A549 treated with AZD2906 at 1 μM for 4 hours (cell line): ENCODE data around the gene PANX1. TPM values are rescaled to one million over a fixed set of nuclear protein-coding genes. Genes with fewer than 3 reads are reported as not detected.

Experiments
- total RNA-seq: library from RNA; stranded (reverse); fragments of 200-300 nt; extraction: Qiagen RNA extraction; gene quantifications from 5 replicates; pipeline ENCODE4 v1.2.3, GENCODE V29; 2022

PANX1 gene, protein sequence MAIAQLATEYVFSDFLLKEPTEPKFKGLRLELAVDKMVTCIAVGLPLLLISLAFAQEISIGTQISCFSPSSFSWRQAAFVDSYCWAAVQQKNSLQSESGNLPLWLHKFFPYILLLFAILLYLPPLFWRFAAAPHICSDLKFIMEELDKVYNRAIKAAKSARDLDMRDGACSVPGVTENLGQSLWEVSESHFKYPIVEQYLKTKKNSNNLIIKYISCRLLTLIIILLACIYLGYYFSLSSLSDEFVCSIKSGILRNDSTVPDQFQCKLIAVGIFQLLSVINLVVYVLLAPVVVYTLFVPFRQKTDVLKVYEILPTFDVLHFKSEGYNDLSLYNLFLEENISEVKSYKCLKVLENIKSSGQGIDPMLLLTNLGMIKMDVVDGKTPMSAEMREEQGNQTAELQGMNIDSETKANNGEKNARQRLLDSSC
- 27.7 to 33.1 TPM (median 31.5 TPM) in 5 replicates for total RNA-seq

GRCh38 chr11:94128746-94129511 lies at the start of gene PANX1:
Gene PANX1, plus strand, starts transcription at chr11:94128841. Its CDS starts 472 bp downstream, at chr11:94129313.

Other genes with a start within 250 kb of the PANX1 start
- gene HEPHL1, start 107.5 kb upstream of the PANX1 start, total RNA-seq = not detected in 5 replicates
- not detected in 5 replicates for gene IZUMO1R, start 175.7 kb downstream of the PANX1 start, total RNA-seq